CD1c-positive myeloid dendritic cell (primary cell): ENCODE data around the gene PHACTR2.
"Not testable (repeated sequence)": the region's sequence is repeated elsewhere in the genome, so short reads cannot be mapped to it uniquely, and the experiment has no call there.

Source experiments
- DNase-seq: peaks from one replicate; pipeline ENCODE4 v3.0.0-alpha.2; 2016; ENCODE audit errors: extremely low spot score

Gene PHACTR2

GRCh38 chr6:143766185-143766553 lies 88.4 kb downstream of the PHACTR2 start:
- DNase-seq = no peak

- DNase-seq = no peak
Observed at GRCh38 chr6:143767433-143767832, 89.7 kb downstream of the PHACTR2 start.

DNA sequence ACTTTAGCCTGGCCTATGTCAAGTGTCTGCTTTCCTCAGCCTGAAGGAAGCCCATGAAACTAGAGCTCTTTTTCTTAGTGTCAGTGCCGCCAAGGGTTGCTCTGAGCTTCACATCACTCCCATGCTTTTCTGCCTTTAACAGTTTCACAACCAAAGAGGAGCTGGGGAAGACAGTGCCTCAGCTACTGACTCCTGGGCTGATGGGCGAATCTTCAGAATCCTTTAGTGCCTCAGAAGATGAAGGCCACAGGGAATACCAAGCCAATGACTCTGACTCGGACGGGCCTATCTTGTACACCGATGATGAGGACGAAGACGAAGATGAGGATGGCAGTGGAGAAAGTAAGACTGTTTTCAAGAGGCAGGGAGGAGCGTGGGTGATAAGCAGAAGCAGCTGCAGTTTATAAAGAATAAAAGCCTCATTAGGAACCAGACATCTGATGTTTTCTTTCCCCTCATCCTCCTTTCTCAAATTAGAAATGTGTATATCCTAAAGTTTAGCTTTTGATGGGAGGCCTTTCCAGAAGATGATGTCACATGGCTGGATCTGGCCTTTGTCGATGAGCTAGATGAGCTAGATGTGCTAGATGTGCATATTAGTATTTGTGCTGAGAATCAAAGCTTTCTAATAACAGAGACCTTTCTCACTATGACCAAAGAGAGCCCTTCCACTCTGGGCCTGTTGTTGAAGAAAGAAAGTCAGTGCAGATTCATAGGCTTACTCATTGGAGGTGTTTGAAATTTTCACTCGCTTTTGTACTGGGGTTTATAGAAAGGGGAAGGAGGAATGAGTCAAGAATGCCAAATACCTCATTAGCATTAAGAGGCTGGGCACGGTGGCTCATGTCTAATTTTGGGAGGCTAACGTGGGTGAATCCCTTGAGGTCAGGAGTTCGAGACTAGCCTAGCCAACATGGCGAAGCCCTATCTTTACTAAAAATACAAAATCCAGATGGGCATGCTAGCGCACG lies 94.6 kb downstream of the PHACTR2 start:
- peak; percentile 35 for DNase-seq

- DNase-seq = no peak
Observed at GRCh38 chr6:143773506-143774150, 95.9 kb downstream of the PHACTR2 start.

DNA sequence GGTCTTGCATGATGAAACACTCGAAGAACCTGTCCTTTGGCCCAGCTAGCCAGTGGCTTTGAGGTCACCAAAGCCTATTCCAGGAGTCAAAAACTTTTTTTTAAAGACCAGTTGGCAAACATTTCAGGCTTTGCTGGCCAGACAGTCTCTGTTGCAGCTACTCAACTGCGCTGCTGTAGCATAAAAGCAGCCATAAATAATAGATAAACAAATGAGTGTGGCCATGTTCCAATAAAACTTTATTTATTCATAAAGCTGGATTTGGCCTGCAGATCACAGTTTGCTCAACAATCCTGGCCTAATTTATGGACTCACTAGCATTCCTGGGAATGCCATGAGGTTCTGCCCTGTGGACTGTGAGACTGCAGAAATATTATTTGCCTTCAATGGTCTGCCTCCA lies 96.6 kb downstream of the PHACTR2 start:
- no peak for DNase-seq

DNA sequence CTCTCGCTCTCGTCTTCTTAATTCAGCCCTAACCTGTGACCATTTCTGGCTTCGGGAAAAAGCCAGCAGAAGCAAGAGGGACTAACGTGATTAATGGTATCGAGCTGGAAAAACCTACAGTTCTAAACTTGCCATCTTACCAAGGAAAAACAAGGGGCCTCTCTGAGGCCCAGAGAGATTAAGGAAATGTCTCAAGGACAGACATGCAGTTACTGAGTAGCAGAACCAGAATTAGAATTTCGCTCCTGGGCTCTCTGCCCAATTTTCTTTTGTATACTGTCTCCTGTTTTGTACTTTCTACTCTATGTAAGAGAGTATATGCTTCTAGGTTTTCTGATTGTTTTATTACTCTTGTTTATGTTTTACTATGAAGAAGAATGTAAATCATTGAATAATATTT lies 97.6 kb downstream of the PHACTR2 start:
- DNase-seq = no peak

GRCh38 chr6:143778926-143779325 lies 101.2 kb downstream of the PHACTR2 start:
- no peak for DNase-seq

- DNase-seq = no peak
Observed at GRCh38 chr6:143782481-143782880, 104.7 kb downstream of the PHACTR2 start.

DNA sequence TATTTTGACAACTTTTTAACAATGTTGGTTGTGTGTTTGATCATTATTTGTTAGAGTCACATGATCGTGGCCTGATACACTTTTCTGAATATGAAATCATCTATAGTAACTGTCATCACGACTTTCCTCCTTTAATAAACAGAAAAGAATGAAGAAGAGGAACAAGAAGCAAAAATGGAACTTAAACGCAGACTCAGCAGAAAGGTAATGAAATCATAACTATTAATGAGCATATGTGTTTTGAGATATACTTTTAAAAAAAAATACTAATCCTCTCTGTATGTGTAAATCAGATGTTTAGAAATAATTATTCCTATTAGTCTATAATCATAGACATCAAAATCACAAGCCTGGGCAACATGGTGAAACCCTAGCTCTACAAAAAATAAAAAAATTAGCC lies 105.3 kb downstream of the PHACTR2 start:
- no peak for DNase-seq

DNA sequence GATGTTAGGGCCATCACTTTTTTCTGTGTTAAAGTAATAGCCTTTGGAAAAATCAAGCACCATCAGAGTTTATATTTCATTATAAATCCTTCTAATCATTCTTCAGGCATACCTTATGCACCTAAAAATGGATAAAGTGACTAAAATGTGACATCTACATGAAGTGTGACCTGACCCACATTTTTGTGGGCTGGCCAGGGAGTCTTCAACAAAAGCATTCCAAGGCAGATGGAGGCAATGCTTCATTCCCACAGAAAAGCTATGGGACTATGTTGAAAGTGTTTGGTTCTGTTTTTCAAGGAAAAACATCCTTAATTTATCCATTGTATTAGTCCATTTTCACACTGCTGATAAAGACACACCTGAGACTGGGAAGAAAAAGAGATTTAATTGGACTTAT lies 106.6 kb downstream of the PHACTR2 start:
- no peak for DNase-seq

GRCh38 chr6:143786371-143786770 lies 108.6 kb downstream of the PHACTR2 start:
- DNase-seq = not testable (repeated sequence)

GRCh38 chr6:143792402-143793279 lies 114.9 kb downstream of the PHACTR2 start:
- no peak for DNase-seq

DNA sequence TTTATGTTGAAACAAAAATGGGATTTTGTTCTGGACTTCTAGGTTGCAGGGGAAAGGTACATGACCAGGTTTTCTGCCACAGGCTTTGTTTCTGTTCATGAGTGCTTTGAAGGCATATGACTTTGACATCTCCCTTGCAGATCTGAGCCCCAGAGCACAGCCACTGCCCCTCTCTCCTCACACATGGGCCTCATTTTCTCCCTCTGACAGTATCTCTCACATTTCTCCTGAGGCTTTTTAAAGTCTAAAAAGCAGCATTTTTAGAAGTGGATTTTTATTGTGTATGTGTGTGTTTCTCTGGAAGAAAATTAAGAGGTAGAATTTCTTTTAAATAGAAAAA lies 115.5 kb downstream of the PHACTR2 start:
- DNase-seq = no peak

DNA sequence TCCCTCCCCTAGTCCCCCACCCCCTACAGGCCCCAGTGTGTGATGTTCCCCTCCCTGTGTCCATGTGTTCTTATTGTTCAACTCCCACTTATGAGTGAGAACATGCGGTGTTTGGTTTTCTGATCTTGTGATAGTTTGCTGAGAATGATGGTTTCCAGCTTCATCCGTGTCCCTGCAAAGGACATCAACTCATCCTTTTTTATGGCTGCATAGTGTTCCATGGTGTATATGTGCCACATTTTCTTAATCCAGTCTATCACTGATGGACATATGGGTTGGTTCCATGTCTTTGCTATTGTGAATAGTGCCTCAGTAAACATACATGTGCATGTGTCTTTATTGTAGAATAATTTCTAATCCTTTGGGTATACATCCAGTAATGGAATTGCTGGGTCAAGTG lies 118.8 kb downstream of the PHACTR2 start:
- not testable (repeated sequence) for DNase-seq

- not testable (repeated sequence) for DNase-seq
Observed at GRCh38 chr6:143798487-143798886, 120.7 kb downstream of the PHACTR2 start.

DNA sequence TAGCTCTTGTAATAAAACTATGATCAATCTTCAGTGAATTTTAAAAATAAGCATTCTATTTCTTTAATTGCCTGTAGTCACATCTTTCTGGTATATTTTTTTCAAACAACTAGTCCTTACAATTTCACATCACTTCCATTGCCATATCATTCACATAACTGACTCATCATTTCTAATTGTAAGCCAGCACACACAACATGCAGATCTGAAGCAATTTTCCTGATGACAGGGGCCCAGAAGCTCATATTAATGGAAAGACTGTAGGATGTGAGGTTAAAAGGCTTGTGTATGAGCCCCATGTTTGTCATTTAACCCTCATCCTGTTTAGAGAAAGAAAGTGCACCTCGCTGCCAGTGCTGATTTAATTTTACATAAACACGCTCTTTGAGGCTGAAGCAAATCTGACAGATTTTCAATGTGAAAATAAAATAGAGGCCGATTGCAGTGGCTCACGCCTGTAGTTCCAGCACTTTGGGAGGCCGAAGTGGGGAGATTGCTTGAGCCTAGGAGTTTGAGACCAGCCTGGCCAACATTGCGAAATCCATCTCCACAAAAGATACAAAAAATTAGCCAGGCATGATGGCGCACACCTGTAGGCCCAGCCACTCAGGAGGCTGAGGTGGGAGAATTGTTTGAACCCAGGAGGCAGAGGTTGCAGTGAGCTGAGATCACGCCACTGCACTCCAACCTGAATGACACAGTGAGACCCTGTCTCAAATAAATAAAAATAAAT lies 125.2 kb downstream of the PHACTR2 start:
- DNase-seq = no peak

- DNase-seq = no peak
Observed at GRCh38 chr6:143803769-143804568, 126.2 kb downstream of the PHACTR2 start.

- peak; percentile 42 for DNase-seq
Observed at GRCh38 chr6:143804835-143805239, 127.1 kb downstream of the PHACTR2 start.

DNA sequence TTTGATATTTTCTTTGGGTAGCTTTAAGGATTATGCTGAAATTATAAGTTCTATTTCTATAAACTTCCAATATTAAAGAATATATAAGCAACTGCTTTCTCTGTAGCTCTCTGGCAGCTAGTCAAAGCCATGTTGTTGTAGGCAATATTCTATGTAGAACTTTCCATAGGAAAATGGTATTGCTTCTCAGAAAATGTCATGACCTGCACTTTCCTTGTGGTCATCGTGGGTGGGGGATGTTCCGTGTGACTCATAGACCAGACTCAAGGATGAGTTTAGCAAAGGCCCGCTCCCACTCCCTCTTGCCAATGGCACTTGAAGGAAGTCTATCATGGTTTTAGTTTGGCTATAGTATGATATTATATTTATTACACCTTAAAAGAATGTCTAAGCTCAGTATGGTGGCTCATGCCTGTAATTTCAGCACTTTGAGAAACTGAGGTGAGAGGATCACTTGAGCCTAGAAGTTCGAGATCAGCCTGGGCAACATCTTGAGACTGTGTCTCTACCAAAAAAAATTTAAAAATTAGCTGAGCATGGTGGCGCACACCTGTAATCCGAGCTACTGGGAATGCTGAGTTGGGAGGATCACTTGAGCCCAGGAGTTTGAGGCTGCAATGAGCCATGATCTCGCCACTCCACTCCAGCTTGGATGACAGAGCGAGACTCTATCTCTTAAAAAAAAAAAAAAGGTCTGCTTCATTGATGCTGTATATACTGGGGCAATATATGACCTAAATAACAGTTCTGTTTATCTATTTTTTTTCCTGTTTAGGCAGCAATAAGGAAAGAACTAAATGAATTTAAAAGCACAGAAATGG lies 128.7 kb downstream of the PHACTR2 start:
- peak; percentile 92 for DNase-seq
